Stimulated activated CD4-positive, alpha-beta T cell treated with anti-CD3 and anti-CD28 coated beads, Interleukin-2, amount 100 ng/mL, for 48 hours (primary cell): ENCODE results near the gene RUFY4.
A peak's percentile ranks its signal among the peaks of the same experiment; 100 is the strongest.
"Not testable (repeated sequence)": the region's sequence is repeated elsewhere in the genome, so short reads cannot be mapped to it uniquely, and the experiment has no call there.

Experiments
- DNase-seq, 2 donors: peaks; one replicate each; pipeline ENCODE4 v3.0.0-alpha.2; 2020

RUFY4 gene

GRCh38 chr2:218031771-218032257 lies 37.2 kb upstream of the RUFY4 start:
- no peak for DNase-seq

DNA sequence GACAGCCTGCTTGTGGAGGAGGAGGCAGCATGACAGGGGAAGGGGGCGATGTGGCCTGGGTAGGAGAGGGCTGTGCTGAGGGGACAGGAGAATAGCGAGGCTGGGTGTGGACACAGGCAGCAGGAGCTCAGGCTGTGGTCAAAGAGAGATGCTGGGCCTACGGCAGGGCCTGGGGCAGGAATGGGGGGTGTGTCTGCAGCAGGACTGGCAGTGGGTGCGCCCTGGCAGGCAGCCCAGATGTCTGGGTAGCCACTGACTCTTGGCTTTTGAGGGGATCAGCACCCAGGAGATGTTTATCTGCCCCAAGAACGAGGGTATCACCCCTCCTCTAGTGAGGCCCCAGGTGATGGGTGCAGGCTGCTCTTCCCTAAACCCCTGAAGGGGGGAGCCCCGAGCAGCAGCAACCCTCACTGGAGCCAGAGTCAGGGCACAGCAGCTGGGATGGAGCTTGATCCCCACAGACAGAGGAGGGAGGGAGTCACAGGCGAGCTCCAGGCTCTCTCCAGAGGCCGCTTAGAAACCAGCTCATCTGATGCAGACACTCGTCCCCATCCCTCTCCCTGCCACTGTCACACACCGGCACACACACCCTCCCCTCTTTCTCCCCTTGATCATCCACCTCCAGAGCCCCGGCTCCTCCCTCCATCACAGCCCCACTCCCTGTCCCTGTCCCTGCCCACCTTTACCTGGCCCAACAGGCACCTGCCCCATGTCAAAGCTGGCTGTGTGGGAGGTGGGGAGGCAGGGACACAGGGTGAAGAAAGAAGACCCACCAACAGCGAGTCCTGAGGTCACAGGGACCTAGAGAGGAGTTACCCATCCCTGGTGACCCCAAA lies 36.5 kb upstream of the RUFY4 start:
- DNase-seq = no peak

DNA sequence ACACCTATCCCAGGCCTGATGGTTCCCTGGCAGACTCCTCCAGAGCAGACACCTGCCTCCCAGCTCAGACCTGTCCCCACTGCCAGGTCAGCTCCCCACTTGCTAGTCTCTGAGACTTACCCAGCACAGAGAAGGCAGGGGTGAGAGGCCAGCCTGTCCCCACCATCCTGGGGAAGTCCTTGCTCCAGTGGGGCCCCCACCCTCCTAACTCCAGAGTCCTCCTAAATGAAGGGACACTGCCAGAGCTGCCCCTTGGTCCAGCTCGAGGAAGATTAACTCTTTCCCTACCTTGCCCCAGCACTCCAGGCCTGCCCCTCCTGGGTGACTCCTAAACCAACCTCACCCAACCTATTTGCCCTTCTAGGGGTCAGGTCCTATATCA lies 35.9 kb upstream of the RUFY4 start:
- DNase-seq = no peak

DNA sequence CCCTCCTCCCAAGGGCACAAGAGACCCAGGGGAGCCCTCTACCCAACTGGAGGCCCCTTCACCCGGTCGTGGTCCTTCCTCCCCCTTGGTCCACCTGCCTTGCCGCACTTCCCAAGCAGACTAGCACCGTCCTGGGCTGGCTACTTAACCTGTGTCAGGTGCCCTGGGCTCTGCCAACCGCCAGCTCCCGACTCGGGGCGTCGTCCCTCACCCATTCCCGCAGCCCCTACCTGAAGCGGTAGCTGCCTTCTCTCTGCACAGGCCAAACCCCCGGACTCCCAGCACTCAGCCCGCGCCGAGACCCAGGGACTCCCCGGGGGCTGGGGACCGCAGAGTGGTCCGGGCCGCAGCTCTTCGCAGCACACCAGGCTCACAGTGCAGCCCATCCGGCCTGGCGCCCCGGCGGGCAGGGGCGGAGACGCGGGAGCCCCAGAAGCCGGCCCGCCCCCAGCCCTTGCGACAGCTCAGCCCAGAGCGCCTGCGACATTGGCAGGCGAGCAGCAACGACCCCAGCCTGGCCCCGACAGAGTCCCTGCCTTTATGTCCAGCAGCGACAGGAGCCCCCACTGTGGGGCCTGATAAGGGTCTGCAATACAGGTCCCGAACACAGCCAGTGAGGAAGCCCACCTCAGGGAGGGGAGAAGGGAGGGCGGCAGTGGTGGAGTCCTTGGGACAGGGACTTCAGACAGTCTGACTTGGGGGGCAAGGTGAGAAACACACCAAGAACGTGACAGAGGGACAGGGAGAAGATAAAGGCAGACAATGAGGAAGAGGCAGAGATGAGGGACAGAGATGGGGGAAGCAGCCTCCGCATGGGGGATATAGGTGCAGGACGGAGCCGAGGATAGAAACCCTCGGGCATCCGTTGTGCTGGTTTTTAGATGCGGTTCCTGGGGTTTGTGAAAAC lies 35.2 kb upstream of the RUFY4 start:
- no peak for DNase-seq

DNA sequence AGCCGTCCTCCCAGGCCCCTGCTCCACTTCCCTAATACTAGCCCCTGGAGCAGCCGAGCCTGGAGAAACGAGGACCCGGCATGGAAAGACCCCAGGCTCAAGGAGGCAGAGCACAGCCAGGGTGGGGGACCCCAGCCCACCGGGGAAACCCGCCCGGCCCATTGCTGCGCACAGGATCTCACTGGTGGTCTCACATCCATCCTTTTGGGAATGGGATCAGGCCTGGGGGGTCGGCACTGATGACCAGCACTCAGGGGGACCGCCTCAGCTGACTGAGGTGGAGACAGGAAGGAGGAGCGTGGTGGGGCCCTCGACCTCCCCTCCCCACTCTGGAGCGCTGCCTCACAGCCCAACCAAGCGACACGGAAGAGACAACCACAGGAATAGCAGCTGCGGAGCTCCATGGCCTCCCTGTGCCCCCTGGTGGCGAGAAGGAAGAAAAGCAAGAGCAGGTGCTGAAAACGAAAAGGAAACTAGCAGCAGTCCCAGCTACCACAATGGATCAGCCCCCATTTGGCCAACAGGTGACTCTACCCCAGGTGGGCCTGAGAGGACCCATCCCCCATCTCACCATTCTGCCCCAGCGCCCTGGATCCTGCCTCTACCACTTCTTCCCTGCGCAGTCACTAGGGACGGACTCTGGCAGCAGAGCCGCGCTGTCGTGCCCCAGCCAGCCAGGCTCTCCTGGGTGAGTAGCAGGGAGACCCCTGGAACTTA lies 34.4 kb upstream of the RUFY4 start:
- DNase-seq = peak; percentile 40 to 53

GRCh38 chr2:218035463-218036100 lies 33.5 kb upstream of the RUFY4 start:
- DNase-seq = no peak

GRCh38 chr2:218036371-218036770 lies 32.7 kb upstream of the RUFY4 start:
- no peak for DNase-seq

GRCh38 chr2:218039171-218039570 lies 29.9 kb upstream of the RUFY4 start:
- no peak for DNase-seq

- no peak for DNase-seq
These were observed 28.2 kb upstream of the RUFY4 start for GRCh38 chr2:218040883-218041282.

DNA sequence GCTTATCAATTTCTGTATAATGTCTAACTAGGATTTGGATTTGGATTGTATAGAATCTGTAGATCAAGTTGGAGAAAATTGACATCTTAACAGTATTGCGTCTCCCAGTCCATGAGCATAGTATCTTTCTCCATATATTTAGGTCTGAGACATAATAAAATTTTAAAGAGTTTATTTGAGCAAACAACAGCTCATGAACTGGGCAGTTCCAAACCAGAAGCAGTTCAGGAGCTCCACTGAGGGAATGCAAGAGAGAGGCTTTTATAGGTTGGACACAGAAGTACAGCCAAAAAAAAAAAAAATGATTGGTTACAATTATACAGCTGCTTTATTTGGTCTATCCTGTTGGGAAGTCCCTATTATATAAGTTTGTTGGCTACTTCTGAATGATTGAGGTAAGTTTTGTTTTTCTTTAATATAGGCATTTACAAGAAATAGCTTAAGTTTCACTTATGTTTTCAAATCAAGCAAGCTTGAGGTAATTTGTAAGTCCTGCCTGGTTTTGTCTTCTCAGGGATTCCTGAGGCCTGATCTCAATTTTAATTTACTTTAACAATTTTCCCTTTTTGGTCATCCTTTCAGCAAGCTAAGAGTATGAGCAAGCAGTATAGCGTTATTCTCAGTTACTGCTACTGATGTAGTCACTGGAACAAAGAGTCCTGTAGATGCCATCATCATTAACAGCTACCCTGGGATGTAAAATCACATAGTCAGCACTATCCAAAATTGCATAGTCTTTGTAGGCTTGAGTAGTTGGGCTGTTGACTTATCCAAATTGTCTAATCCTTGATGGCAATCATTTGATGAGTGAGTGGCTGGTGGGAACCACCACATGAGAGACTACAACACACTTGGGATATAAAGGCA lies 27.5 kb upstream of the RUFY4 start:
- DNase-seq = no peak

GRCh38 chr2:218043100-218043499 lies 26.0 kb upstream of the RUFY4 start:
- no peak for DNase-seq

DNA sequence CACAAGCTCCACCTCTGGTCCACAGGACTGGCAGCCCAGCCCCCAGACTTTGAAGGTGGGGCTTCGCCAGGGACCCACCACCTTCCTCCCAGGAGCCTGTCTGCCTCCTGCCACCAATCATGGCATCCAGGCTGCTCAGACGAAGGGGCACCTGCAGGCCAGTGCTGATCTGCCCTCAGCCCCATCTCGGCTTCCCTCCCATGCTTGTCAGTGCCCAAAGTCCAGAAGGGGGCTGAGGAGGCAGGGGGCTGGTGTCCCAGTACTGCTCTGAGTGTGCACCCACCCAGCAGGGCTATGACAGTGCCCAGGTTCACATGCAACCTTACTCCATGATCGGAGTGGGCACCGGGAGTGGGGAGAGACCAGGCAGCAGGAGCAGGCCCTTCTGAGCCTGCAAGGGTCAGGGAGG lies 25.3 kb upstream of the RUFY4 start:
- DNase-seq = no peak

GRCh38 chr2:218044599-218044998 lies 24.5 kb upstream of the RUFY4 start:
- not testable (repeated sequence) for DNase-seq

DNA sequence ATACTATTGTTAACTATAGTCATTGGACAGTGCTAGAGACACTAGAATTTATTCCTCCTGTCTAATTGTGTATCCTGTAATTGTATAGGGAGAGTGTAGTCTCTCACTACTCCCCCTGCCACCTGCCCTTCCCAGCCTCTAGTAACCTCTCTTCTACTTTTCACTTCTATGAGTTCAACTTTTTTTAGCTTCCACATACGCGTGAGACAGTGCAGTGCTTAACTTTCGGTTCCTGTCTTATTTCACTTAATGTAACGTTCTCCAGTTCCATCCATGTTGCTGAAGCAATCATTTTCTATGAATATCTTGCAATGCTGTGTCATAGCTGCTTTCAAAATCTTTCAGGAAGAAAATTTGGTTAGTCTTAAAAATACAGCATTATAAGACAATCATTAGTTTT lies 22.8 kb upstream of the RUFY4 start:
- no peak for DNase-seq

DNA sequence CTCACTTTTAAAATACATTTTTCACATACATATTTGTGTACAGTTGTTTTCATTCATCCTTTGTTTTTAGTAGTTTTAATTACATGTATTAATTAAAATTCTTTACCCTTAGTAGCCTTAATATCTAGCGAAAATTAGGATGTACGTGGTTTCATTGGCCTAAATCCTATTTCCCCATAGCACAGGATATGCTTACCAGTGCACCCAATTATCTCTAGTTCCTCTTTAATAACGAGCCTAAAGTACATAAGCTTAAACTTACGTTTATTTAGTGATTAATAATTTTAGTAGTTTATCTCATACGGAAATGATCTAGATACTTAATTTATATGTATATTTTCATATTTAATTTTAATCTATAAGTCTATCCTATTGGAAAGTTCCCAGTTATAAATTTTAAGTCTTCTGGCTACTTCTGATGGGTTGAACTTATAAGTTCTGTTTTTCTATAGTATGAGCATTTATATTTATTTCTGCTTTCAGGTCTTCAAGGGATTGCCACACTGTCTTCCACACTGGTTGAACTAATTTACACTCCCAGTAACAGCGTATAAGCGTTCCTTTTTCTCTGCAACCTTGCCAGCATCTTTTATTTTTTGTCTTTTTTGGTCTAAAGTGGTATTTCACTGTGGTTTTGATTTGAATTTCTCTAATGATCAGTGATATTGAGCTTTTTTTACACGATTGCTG lies 21.4 kb upstream of the RUFY4 start:
- no peak for DNase-seq

- no peak for DNase-seq
These were observed 17.1 kb upstream of the RUFY4 start for GRCh38 chr2:218051903-218052302.

- no peak for DNase-seq
These were observed 9.8 kb upstream of the RUFY4 start for GRCh38 chr2:218059289-218059688.

DNA sequence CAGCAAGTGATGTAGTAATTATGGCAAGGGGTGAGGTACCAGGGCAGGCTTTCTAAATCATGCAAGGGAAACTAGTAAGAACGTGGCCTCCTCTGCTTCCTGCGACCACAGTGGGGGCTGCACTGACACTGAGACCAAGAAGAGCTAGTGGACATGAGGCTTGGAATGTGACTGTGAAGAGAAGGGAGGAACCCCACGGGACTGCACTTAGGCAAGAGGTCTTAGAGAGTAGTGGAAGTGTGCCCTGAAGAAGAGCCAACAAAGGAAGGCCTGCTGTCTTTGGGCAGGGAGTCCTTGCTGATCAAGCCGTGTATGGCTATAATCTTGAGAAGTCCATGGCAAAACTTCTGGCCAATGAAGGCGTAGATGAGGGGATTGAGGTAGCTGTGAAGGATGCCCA lies 8.9 kb upstream of the RUFY4 start:
- no peak for DNase-seq

DNA sequence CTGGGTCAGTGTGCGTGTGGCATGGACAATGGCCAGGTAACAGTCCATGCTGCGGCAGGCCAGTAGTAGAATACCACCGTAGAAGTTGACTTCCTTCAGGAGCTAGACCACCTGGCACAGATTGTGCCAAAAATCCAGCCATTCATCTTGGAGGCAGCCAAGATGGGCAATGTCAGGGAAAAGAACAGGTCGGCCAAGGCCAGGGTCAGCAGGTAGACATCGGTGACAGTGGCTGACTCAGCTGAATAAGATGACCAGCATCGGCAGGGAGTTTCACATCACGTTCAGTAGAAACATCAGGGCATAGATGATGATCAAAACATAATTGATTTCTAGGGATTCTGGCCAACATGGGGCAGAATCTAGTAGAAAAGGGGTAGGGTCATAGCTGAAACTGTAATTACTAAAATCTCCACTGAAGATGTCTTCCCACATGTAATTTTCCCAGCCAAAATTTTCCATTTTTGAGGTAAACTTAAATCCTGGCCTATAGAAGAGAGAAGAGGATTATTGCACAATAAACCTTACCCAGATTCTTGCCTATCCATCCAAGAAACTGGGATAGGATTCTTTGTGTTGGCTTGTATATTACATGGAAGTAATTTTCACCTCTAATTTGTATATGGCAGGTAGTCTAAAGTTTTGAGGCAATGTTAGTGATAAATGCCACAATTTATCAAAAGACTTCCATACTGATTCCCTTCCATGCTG lies 7.9 kb upstream of the RUFY4 start:
- DNase-seq = no peak

DNA sequence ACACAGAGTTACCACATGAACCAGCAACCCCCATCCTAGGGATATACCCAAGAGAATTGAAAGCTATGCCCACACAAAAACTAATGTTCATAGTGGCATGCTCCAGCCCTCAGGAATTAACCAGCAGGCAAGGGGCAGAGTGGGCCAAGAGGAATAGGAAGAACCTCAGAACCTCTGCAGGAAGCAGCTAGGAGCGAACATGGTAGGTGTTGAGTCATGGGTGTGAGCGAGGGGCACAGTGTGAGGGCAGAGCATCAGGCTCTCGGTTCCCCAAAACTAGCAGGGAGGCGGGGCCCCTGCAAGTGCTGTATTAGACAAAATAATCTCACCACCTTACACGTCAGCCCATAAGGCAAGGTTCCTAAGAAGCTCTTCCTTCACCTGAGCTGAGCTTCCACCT lies 5.6 kb upstream of the RUFY4 start:
- DNase-seq = no peak
